ENCODE results near the gene TBC1D21. TPM values are rescaled to one million over a fixed set of nuclear protein-coding genes. Genes with fewer than 3 reads are reported as not detected.

Gene TBC1D21
- total RNA-seq, 3 donors from 2014 or later, result not detected

- no peak overlapping the region for H3K27ac ChIP-seq
- no peak for DNase-seq (ENCODE audit: low spot score in 2 of 2)
- H3K4me1 ChIP-seq, result no peaks in the 10 kb centered on the region
- H3K27me3 ChIP-seq, result peaks cover 0 to 4% of the 10 kb centered on the region in 2 donors
- no peak overlapping the region for H3K4me3 ChIP-seq
- H3K9me3 ChIP-seq, result no peaks in the 10 kb centered on the region
- intact Hi-C loops (cut with DNase I; ENCODE audit: low total_unique reads), result no loop called here
- H3K36me3 ChIP-seq, result no peaks in the 10 kb centered on the region
- TF ChIP-seq POLR2A (IDR thresholded peaks at IDR 0.05) (no peak), POLR2AphosphoS5 (IDR thresholded peaks at IDR 0.05) (no peak)
- TF ChIP-seq, protein P1, sequence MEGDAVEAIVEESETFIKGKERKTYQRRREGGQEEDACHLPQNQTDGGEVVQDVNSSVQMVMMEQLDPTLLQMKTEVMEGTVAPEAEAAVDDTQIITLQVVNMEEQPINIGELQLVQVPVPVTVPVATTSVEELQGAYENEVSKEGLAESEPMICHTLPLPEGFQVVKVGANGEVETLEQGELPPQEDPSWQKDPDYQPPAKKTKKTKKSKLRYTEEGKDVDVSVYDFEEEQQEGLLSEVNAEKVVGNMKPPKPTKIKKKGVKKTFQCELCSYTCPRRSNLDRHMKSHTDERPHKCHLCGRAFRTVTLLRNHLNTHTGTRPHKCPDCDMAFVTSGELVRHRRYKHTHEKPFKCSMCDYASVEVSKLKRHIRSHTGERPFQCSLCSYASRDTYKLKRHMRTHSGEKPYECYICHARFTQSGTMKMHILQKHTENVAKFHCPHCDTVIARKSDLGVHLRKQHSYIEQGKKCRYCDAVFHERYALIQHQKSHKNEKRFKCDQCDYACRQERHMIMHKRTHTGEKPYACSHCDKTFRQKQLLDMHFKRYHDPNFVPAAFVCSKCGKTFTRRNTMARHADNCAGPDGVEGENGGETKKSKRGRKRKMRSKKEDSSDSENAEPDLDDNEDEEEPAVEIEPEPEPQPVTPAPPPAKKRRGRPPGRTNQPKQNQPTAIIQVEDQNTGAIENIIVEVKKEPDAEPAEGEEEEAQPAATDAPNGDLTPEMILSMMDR (IDR thresholded peaks at IDR 0.05), result no peak
Observed at GRCh38 chr15:73843787-73844186, 29.6 kb upstream of the TBC1D21 start.

GRCh38 chr15:73844356-73844755, 29.0 kb upstream of the TBC1D21 start:
- no peak for DNase-seq (ENCODE audit: low spot score in 2 of 2)
- TF ChIP-seq POLR2A (IDR thresholded peaks at IDR 0.05) (no peak), POLR2AphosphoS5 (IDR thresholded peaks at IDR 0.05) (no peak)
- TF ChIP-seq, protein P1 (IDR thresholded peaks at IDR 0.05), result no peak
- no peak overlapping the region for H3K4me3 ChIP-seq
- intact Hi-C loops (cut with DNase I; ENCODE audit: low total_unique reads), result no loop called here
- H3K36me3 ChIP-seq, result no peaks in the 10 kb centered on the region
- H3K4me1 ChIP-seq, result no peaks in the 10 kb centered on the region
- no peaks in the 10 kb centered on the region for H3K9me3 ChIP-seq
- peaks cover 0 to 4% of the 10 kb centered on the region in 2 donors for H3K27me3 ChIP-seq
- H3K27ac ChIP-seq, result no peak overlapping the region

DNA sequence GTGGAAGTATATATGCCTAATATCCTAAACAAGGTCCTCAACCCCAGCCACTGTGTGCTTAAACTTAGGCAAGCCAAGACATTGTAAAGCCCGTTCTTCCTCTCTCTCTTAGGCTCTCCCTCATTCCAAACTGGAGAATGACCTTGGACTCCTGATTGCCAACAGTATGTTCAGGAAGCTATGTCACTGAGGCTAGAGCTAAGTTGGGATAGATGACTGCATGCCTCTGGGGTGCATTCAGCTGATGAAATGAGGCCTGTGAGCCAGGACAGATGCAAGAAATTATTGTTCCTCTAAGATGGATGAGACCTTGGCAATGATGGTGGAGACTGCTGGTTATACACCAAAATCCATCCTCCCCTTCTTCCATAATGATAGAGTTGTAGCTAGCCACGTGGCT, 27.9 kb upstream of the TBC1D21 start:
- TF ChIP-seq POLR2A (IDR thresholded peaks at IDR 0.05), result no peak
- no peak for TF ChIP-seq POLR2AphosphoS5 (IDR thresholded peaks at IDR 0.05)
- TF ChIP-seq, protein P1 (IDR thresholded peaks at IDR 0.05), result no peak
- peaks cover 0 to 4% of the 10 kb centered on the region in 2 donors for H3K27me3 ChIP-seq
- intact Hi-C loops (cut with DNase I; ENCODE audit: low total_unique reads), result no loop called here
- no peaks in the 10 kb centered on the region for H3K4me1 ChIP-seq
- no peaks in the 10 kb centered on the region for H3K36me3 ChIP-seq
- no peak overlapping the region for H3K27ac ChIP-seq
- no peak overlapping the region for H3K4me3 ChIP-seq
- no peaks in the 10 kb centered on the region for H3K9me3 ChIP-seq
- no peak for DNase-seq (ENCODE audit: low spot score in 2 of 2)

- H3K27ac ChIP-seq, result no peak overlapping the region
- intact Hi-C loops (cut with DNase I; ENCODE audit: low total_unique reads), result no loop called here
- no peaks in the 10 kb centered on the region for H3K9me3 ChIP-seq
- no peak for TF ChIP-seq POLR2A (IDR thresholded peaks at IDR 0.05)
- no peak for TF ChIP-seq POLR2AphosphoS5 (IDR thresholded peaks at IDR 0.05)
- TF ChIP-seq, protein P1 (IDR thresholded peaks at IDR 0.05), result no peak
- no peaks in the 10 kb centered on the region for H3K4me1 ChIP-seq
- no peak for DNase-seq (ENCODE audit: low spot score in 2 of 2)
- no peak overlapping the region for H3K4me3 ChIP-seq
- peaks cover 0 to 4% of the 10 kb centered on the region in 2 donors for H3K27me3 ChIP-seq
- no peaks in the 10 kb centered on the region for H3K36me3 ChIP-seq
Observed at GRCh38 chr15:73845907-73846306, 27.5 kb upstream of the TBC1D21 start.

DNA sequence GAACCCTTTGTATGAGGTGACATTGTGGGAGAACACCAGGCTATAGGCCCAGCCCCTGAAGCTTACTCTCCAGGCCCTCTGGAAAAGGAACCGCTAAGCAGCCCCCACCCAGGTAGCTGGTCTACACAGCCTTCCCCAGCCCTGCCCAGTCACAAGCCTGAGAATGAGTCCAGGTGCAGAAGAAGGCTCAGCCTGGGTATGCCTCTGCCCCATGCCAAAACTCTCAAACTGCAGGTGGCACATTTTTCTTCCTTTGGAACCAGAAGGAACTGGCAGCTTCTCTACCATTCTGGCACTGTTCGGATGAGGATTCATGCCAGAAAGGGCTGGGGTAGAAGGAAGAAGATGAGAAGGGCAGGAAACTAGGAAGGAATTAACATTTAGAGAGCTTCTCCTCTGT, 23.7 kb upstream of the TBC1D21 start:
- Histone ChIP-seq H3K27ac (no peak overlapping the region), H3K4me3 (no peak overlapping the region), H3K36me3 (no peaks in the 10 kb centered on the region), H3K4me1 (no peaks in the 10 kb centered on the region), H3K27me3 (peaks cover 0 to 11% of the 10 kb centered on the region in 2 donors), H3K9me3 (no peaks in the 10 kb centered on the region)
- intact Hi-C loops (cut with DNase I; ENCODE audit: low total_unique reads), result no loop called here
- TF ChIP-seq, protein P1 (IDR thresholded peaks at IDR 0.05), result no peak
- TF ChIP-seq POLR2AphosphoS5 (IDR thresholded peaks at IDR 0.05), result no peak
- TF ChIP-seq POLR2A (IDR thresholded peaks at IDR 0.05), result no peak
- DNase-seq (ENCODE audit: low spot score in 2 of 2), result no peak
